ENCODE measurements around the gene WNT5A. TPM values are rescaled to one million over a fixed set of nuclear protein-coding genes. Genes with fewer than 3 reads are reported as not detected.

WNT5A gene
- total RNA-seq, 2 donors from 2014 or later: 2.8 to 8.0 TPM

- H3K36me3 ChIP-seq: no peaks in the 10 kb centered on the region
- H3K9me3 ChIP-seq: no peaks in the 10 kb centered on the region
- H3K27ac ChIP-seq: no peak overlapping the region
- H3K4me1 ChIP-seq: no peaks in the 10 kb centered on the region
- H3K27me3 ChIP-seq: no peaks in the 10 kb centered on the region
- H3K4me3 ChIP-seq: no peak overlapping the region
- no peak for TF ChIP-seq CTCF (IDR thresholded peaks at IDR 0.05)
- peak; percentile 28 for DNase-seq (ENCODE audit: low spot score)
Measured at GRCh38 chr3:55440104-55440708, 46.9 kb downstream of the WNT5A start.

- DNase-seq (ENCODE audit: low spot score): peak; percentile 1
- Histone ChIP-seq H3K27ac (no peak overlapping the region), H3K27me3 (no peaks in the 10 kb centered on the region), H3K36me3 (no peaks in the 10 kb centered on the region), H3K9me3 (no peaks in the 10 kb centered on the region), H3K4me1 (no peaks in the 10 kb centered on the region), H3K4me3 (no peak overlapping the region)
- no peak for TF ChIP-seq CTCF (IDR thresholded peaks at IDR 0.05)
Measured at GRCh38 chr3:55439657-55440056, 47.4 kb downstream of the WNT5A start.

- no peak for DNase-seq (ENCODE audit: low spot score)
- H3K9me3 ChIP-seq: no peaks in the 10 kb centered on the region
- H3K27me3 ChIP-seq: no peaks in the 10 kb centered on the region
- H3K4me3 ChIP-seq: no peak overlapping the region
- no peak overlapping the region for H3K27ac ChIP-seq
- H3K4me1 ChIP-seq: no peaks in the 10 kb centered on the region
- TF ChIP-seq CTCF (IDR thresholded peaks at IDR 0.05): no peak
- H3K36me3 ChIP-seq: no peaks in the 10 kb centered on the region
Measured at GRCh38 chr3:55436644-55437043, 50.5 kb downstream of the WNT5A start.

- DNase-seq (ENCODE audit: low spot score): no peak
- no peaks in the 10 kb centered on the region for H3K9me3 ChIP-seq
- H3K36me3 ChIP-seq: no peaks in the 10 kb centered on the region
- no peaks in the 10 kb centered on the region for H3K4me1 ChIP-seq
- no peak overlapping the region for H3K4me3 ChIP-seq
- no peaks in the 10 kb centered on the region for H3K27me3 ChIP-seq
- no peak for TF ChIP-seq CTCF (IDR thresholded peaks at IDR 0.05)
- H3K27ac ChIP-seq: no peak overlapping the region
Measured at GRCh38 chr3:55435491-55435890, 51.6 kb downstream of the WNT5A start.

- no peak overlapping the region for H3K4me3 ChIP-seq
- TF ChIP-seq CTCF (IDR thresholded peaks at IDR 0.05): peak in 1 of 2 donors; percentile 39
- H3K27me3 ChIP-seq: no peaks in the 10 kb centered on the region
- DNase-seq (ENCODE audit: low spot score): no peak
- no peak overlapping the region for H3K27ac ChIP-seq
- H3K36me3 ChIP-seq: no peaks in the 10 kb centered on the region
- H3K4me1 ChIP-seq: no peaks in the 10 kb centered on the region
- no peaks in the 10 kb centered on the region for H3K9me3 ChIP-seq
Measured at GRCh38 chr3:55434789-55435188, 52.3 kb downstream of the WNT5A start.

GRCh38 chr3:55431041-55431440 lies 56.1 kb downstream of the WNT5A start:
- Histone ChIP-seq H3K36me3 (no peaks in the 10 kb centered on the region), H3K9me3 (no peaks in the 10 kb centered on the region), H3K4me3 (no peak overlapping the region), H3K4me1 (no peaks in the 10 kb centered on the region), H3K27me3 (no peaks in the 10 kb centered on the region), H3K27ac (no peak overlapping the region)
- DNase-seq (ENCODE audit: low spot score): no peak
- TF ChIP-seq CTCF (IDR thresholded peaks at IDR 0.05): no peak
